GM21515 (cell line): ENCODE measurements around the gene GNLY.

Source experiments
- ATAC-seq: cut with Tn5 transposase; IDR thresholded peaks from one replicate; pipeline ENCODE4 v1.9.1; 2021; ENCODE audit not compliant: unreplicated experiment

GNLY gene

DNA sequence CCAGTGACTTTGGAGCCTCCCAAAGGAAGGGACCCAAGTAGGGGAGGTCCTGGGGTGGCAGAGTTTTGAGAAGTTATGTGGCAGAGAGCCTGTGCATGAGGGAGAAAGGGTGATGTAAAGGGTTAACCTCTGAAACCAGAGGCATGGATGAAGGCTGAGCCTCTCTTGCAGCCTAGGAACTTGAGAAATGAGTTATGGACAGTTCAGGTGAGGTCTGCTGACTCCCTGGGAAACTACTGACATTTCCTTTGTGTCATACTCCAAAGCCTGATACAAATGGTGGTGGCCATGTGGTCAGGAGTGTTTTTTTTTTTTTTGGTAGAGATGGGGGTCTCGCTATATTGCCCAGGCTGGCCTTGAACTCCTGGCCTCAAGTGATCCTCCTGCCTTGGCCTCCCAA is 12.4 kb upstream of the GNLY start:
- ATAC-seq = no peak

DNA sequence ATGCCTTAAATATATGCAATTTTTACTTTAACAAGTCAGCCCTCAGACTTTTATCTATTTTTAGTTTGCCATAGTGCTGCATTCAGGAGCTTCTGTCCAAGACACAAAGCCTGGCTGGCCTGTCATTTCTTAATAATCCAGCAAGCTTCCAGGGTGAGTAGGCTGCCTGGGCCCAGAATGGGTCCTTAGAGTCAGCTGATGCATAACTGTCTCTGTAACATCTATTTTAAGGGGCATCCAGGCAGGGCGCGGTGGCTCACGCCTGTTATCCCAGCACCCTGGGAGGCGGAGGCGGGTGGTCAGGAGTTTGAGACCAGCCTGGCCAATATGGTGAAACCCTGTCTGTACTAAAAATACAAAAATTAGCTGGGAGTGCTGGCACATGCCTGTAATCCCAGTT is 11.8 kb upstream of the GNLY start:
- no peak for ATAC-seq

- no peak for ATAC-seq
Measured at GRCh38 chr2:85684380-85684779, 9.8 kb upstream of the GNLY start.

DNA sequence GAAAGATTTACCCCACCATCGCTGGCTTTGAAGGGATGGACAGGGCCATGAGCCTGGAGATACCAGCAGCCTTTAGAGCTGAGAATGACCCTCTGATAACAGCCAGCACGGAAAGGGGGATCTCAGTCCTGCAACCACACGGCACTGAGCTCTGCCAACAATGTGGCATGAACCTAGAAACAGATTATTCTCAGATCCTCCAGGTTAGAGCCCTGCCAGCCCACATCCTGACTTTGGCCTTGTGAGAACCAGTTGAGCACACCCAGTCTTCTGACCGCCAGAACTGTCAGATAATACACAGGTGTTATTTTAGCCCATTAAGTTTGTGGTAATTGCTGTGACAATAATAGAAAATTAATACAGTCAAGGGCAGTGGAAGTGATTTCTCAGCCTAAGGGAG is 9.4 kb upstream of the GNLY start:
- no peak for ATAC-seq

GRCh38 chr2:85690932-85691331 is 3.2 kb upstream of the GNLY start:
- no peak for ATAC-seq

- no peak for ATAC-seq
Measured at GRCh38 chr2:85692039-85692645, 2.0 kb upstream of the GNLY start.

DNA sequence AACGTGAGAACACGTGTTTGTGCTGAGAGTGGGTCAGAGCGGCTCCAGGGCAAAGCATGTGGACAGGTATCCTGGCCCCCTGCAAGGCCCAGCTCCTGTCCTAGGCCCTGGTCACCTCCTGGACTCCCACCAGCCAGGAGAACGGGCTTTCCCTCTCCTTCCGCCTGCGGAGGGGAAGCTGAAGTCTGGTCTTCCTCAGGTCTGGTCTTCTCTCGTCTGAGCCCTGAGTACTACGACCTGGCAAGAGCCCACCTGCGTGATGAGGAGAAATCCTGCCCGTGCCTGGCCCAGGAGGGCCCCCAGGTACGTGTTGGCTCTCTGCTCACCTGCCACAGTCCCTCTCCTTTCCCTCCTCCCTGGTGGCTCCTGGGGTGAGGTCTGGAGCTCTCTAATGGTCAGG is 963 bp downstream of the GNLY start:
- ATAC-seq = no peak

DNA sequence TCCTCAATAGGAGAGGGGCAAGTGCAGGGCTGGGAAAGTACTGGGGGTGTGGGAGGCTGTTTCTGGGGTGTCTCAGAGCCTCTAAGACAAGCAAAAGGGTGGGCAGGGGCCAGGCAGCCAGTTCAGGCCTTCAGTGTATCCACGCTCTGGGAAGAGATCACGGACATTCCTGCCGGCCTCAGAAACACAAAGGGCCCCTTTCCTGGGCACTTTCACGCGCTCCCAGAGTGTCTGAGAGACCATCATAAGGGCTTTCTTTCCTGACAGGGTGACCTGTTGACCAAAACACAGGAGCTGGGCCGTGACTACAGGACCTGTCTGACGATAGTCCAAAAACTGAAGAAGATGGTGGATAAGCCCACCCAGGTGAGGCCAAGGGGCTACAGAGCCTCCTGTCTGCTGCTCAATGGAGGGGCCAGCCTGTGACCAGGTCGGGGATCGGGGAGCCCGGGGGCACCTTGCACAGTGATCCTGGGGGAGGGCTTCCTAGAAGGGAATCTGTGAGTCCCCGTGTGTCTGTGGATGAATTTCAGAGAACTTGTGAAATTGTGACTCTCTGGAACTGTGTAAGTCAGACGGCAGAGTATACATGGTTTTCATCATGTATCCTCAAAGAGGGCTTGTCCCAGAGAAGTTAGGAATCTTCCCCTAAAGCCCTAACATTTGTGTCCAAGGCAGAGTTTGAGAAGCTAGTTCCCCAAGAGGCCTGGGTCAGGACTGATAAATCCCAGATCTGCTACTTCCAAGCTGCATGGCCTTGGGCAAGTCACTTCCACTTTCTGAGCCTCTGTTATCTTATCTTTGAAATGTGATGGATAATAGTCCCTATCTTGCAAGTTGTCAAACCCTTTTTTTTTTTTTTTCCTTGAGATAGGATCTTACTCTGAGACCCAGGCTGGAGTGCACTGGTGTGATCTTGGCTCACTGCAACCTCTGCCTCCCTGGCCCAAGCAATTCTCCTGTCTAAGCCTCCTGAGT is 1.8 kb downstream of the GNLY start:
- no peak for ATAC-seq

DNA sequence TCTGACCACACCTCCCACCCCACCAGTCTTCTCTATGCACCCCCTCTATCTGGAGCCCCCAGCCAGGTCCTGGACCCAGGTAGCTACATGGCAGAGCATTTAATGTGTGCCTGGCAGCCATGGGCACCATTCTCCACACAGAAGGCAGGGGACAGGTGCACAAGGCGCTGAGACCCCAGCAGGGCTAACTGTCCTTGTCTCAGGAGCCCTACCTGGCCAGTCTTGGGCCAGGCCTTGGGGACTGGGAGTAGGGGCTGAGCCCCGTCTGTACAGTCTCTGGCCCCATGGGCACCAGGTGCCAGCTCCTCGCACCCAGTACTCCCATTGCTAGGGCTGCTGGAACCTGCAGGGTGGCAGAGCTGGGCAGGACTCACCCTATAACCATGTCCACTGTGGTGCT is 2.9 kb downstream of the GNLY start:
- ATAC-seq = no peak

DNA sequence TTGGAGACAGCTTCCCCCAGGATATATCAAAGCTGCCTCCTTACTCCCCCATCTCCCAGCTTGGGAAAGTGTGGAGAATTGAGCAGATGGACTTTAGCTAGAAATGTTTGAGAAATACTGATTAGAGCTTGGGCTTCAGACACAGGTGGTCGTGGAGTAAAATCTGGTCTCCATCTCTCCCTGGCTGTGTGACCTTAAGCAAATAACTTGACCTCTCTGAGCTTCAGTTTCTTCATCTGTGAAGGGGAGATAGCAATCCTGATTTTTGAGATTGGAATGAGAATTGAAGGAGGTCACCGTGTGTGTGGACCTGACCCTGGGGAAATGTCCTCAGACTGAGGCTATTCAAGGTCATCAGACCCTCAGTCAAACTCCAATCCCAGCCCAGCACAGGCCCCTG is 3.6 kb downstream of the GNLY start:
- ATAC-seq = no peak

DNA sequence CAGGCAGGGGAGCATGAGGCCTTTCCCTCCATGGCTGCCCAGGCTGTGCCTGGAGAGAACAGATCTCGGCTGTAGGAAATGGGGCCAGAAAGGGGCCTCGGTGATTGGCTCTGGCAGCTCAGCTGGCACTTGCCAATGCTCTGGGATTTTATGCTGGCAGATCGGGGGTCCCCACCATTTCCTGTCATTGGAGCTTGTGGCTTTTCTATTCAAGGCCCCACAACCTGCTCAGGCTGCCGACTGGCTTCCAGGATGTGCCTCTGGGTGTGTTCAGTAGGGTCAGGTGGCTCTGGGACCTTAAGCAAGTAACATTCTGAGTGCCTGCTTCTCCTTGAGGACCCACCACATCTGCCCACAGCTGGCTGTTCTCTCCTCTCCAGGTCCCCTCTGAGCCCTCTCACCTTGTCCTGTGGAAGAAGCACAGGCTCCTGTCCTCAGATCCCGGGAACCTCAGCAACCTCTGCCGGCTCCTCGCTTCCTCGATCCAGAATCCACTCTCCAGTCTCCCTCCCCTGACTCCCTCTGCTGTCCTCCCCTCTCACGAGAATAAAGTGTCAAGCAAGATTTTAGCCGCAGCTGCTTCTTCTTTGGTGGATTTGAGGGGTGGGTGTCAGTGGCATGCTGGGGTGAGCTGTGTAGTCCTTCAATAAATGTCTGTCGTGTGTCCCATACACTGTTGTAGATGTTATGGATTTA is 4.2 kb downstream of the GNLY start:
- no peak for ATAC-seq

DNA sequence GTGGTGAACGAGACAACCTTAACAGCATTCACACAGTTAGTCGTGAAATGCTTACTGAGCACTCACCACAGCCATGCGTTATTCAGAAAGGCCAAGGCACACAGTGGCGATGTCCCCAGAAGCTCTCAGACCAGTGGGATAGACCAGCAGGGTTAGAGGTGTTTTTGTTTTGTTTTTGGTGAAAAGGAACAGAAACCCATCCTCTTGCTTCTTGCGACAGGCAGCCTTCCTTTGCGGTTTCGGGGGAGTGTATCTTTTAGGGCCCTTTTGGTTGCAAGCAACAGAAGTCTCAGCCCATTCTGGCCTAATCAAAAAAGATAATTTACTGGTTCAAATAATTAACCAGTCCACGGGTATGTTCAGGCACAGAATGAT is 4.7 kb downstream of the GNLY start:
- ATAC-seq = no peak

GRCh38 chr2:85699325-85699724 is 5.2 kb downstream of the GNLY start:
- ATAC-seq = no peak

DNA sequence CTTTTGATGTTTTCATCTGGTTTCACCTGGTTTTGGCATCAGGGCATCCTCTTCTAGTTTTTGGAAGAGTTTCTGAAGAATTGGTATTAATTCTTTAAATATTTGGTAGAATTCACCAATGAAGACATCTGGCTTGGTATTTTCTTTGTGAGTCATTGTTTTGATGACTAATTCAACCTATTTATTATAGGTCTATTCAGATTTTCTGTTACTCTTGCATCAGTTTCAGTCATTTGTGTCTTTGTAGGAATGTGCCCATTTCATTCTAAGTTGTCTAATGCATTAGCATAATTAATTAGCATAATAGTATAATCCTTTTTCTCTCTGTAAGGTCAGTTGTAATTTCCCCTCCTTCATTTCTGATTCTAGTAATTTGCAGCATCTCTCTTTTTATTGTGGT is 8.0 kb downstream of the GNLY start:
- ATAC-seq = no peak

DNA sequence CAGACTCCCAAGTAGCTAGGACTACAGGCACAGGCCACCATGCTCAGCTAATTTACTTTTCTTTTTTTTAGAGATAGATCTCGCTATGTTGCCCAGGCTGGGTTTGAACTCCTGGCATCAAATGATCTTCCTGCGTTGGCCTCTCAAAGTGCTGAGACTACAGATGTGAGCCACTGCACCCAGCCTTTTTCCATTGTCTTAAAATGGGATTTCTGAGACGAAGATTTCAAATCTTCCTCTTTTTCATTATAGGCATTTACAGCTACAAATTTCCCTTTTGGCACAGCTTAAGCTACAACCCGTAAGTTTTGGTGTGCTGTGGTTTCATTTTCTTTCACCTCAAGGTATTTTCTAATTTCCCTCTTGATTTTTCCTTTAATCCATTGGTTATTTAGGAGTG is 8.6 kb downstream of the GNLY start:
- ATAC-seq = no peak

- ATAC-seq = no peak
Measured at GRCh38 chr2:85703329-85703728, 9.2 kb downstream of the GNLY start.

- no peak for ATAC-seq
Measured at GRCh38 chr2:85704038-85704437, 9.9 kb downstream of the GNLY start.

DNA sequence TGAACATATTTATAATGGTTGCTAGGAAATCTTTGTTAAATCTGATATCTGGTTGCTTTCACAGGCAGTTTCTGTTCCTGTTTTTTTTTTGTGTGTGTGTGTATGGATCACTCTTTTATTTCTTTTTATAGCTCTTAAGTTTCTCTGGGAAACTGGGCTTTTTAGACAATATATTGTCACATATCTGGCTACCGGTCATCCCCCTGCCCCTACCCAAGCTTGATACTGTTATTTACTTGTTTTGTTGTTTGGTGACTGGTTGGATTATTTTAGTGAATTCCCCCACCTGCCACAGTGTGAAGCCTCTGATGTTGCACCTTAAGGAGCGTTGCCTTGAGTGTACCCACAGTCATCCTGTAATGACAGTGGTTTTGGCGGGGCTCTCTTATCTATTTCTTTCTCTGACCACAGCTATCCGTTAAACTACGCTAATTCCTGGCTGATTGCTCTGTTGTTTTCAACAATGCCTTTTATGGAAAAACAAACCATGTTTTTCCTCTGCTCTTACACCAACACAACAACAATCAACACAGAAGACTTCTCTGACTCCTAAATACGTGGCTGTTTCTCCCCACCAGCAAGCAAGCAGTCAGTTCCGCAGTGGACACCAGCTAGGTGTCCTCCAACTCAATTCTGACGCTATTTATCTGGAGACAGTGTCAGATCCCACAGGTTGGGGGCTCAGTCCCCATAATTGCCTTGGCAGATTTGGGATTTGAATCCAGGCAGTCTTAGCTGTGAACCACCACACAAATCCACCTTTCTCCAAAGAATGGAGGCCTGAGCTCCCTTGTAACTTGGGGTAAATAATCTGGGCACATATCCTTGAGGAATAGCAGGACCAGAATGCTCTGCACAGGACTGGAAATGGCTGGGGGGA is 10.9 kb downstream of the GNLY start:
- peak; percentile 65 for ATAC-seq

DNA sequence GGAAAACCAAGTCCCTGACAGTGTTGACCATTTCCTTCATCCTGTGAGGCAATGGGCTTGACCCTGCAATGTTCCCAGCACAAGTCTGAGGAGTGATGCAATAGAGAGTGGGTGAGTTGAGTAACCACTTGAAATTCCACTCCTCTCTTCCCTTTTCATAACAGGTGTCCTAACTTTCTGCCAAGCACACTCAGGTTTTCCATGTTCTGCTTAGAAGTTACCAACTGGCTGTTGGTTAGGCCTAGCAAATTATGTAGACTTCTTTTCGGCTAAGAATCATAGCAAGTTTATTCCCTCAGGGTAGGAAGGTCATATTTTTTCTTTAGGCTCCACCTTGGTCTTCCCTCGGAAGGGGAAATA is 11.5 kb downstream of the GNLY start:
- no peak for ATAC-seq

GRCh38 chr2:85706063-85706462 is 11.9 kb downstream of the GNLY start:
- ATAC-seq = no peak
